ENCODE data around the gene IFNAR1. TPM values are rescaled to one million over a fixed set of nuclear protein-coding genes. Genes with fewer than 3 reads are reported as not detected.

The IFNAR1 gene
- total RNA-seq, 1 donor from 2014 or later = 18.9 TPM

DNA sequence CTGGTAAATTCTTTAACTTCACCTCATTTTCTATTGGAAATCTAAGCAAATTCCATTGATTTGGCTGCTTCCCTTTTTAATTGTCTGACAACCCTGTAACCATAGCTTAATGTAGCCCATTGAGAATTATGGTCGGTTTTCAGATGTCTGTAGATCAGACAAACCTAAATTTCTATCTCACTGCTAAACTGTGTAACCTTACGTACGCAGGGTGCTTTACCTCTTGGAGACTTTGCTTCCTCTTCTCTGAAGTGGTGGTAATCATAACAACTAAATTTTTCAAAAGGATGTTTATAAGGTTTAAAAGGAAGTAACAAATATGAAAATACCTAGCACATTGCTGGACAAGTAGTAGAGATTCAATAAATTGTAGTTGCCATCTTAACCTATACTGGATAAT is 25.9 kb downstream of the IFNAR1 start:
- TF ChIP-seq, protein P1, sequence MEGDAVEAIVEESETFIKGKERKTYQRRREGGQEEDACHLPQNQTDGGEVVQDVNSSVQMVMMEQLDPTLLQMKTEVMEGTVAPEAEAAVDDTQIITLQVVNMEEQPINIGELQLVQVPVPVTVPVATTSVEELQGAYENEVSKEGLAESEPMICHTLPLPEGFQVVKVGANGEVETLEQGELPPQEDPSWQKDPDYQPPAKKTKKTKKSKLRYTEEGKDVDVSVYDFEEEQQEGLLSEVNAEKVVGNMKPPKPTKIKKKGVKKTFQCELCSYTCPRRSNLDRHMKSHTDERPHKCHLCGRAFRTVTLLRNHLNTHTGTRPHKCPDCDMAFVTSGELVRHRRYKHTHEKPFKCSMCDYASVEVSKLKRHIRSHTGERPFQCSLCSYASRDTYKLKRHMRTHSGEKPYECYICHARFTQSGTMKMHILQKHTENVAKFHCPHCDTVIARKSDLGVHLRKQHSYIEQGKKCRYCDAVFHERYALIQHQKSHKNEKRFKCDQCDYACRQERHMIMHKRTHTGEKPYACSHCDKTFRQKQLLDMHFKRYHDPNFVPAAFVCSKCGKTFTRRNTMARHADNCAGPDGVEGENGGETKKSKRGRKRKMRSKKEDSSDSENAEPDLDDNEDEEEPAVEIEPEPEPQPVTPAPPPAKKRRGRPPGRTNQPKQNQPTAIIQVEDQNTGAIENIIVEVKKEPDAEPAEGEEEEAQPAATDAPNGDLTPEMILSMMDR (conservative IDR thresholded peaks at IDR 0.05) = no peak
- no peak overlapping the region for H3K27ac Mint-ChIP-seq (ENCODE audit: unreplicated experiment)
- no peak for DNase-seq (ENCODE audit: low read depth, low spot score)
- H3K9me3 Mint-ChIP-seq = no peaks in the 10 kb centered on the region
- H3K27me3 Mint-ChIP-seq (ENCODE audit: low read depth) = no peaks in the 10 kb centered on the region
- H3K4me1 Mint-ChIP-seq = no peaks in the 10 kb centered on the region
- H3K36me3 Mint-ChIP-seq (ENCODE audit: low read depth) = peaks cover 7% of the 10 kb centered on the region
- no peak overlapping the region for H3K4me3 Mint-ChIP-seq

- H3K27ac Mint-ChIP-seq (ENCODE audit: unreplicated experiment) = no peak overlapping the region
- DNase-seq (ENCODE audit: low read depth, low spot score) = no peak
- H3K27me3 Mint-ChIP-seq (ENCODE audit: low read depth) = no peaks in the 10 kb centered on the region
- no peaks in the 10 kb centered on the region for H3K4me1 Mint-ChIP-seq
- TF ChIP-seq, protein P1 (conservative IDR thresholded peaks at IDR 0.05) = no peak
- no peak overlapping the region for H3K4me3 Mint-ChIP-seq
- H3K36me3 Mint-ChIP-seq (ENCODE audit: low read depth) = peaks cover 8% of the 10 kb centered on the region
- no peaks in the 10 kb centered on the region for H3K9me3 Mint-ChIP-seq
Measured at GRCh38 chr21:33355355-33355754, 30.6 kb downstream of the IFNAR1 start.

DNA sequence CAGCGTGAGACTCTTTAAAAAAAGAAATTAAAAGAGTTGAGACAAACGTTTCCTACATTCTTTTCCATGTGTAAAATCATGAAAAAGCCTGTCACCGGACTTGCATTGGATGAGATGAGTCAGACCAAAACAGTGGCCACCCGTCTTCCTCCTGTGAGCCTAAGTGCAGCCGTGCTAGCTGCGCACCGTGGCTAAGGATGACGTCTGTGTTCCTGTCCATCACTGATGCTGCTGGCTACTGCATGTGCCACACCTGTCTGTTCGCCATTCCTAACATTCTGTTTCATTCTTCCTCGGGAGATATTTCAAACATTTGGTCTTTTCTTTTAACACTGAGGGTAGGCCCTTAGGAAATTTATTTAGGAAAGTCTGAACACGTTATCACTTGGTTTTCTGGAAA is 31.2 kb downstream of the IFNAR1 start:
- H3K4me1 Mint-ChIP-seq = peaks cover 5% of the 10 kb centered on the region
- TF ChIP-seq, protein P1 (conservative IDR thresholded peaks at IDR 0.05) = no peak
- H3K36me3 Mint-ChIP-seq (ENCODE audit: low read depth) = peaks cover 8% of the 10 kb centered on the region
- H3K4me3 Mint-ChIP-seq = no peak overlapping the region
- no peaks in the 10 kb centered on the region for H3K9me3 Mint-ChIP-seq
- no peak overlapping the region for H3K27ac Mint-ChIP-seq (ENCODE audit: unreplicated experiment)
- peaks cover under 1% of the 10 kb centered on the region for H3K27me3 Mint-ChIP-seq (ENCODE audit: low read depth)
- no peak for DNase-seq (ENCODE audit: low read depth, low spot score)

GRCh38 chr21:33357177-33357576 is 32.4 kb downstream of the IFNAR1 start:
- Mint-ChIP-seq H3K4me3 (no peak overlapping the region), H3K9me3 (no peaks in the 10 kb centered on the region), H3K27me3 (ENCODE audit: low read depth) (peaks cover 9% of the 10 kb centered on the region), H3K27ac (ENCODE audit: unreplicated experiment) (no peak overlapping the region), H3K36me3 (ENCODE audit: low read depth) (peaks cover 8% of the 10 kb centered on the region), H3K4me1 (peaks cover 13% of the 10 kb centered on the region)
- DNase-seq (ENCODE audit: low read depth, low spot score) = no peak
- TF ChIP-seq, protein P1 (conservative IDR thresholded peaks at IDR 0.05) = no peak

DNA sequence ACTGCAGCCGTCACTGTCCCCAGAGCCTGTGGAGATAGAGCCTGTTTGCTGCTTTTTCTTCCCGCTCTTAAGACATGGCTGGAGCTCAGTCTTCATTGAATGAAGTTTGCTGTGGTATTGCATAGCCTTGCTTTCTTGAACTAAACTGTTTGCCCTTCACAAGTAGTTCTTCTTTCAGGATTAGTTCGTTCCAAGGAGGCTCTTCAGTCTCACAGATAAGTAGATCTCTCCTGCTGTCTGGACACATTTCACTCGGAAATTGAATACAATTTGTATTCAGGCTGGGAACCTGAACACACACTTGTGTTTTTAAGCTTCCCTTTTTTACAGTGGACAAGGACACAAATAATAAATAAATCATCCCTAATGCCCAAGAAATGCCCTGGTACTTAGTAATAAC is 34.7 kb downstream of the IFNAR1 start:
- Mint-ChIP-seq H3K9me3 (no peaks in the 10 kb centered on the region), H3K36me3 (ENCODE audit: low read depth) (peaks cover 8% of the 10 kb centered on the region)

More for the DNA sequence above, 34.7 kb downstream of the IFNAR1 start:
- no peak overlapping the region for H3K4me3 Mint-ChIP-seq
- H3K27ac Mint-ChIP-seq (ENCODE audit: unreplicated experiment) = no peak overlapping the region
- TF ChIP-seq, protein P1 (conservative IDR thresholded peaks at IDR 0.05) = no peak
- H3K4me1 Mint-ChIP-seq = peaks cover 13% of the 10 kb centered on the region
- no peak for DNase-seq (ENCODE audit: low read depth, low spot score)
- peaks cover 26% of the 10 kb centered on the region for H3K27me3 Mint-ChIP-seq (ENCODE audit: low read depth)
